HPDE6-E6E7 (cell line): Measurements from ENCODE around the gene LTB4R2.
"Not testable (repeated sequence)": the region's sequence is repeated elsewhere in the genome, so short reads cannot be mapped to it uniquely, and the experiment has no call there.

Source experiments
- DNase-seq: peaks from one replicate; pipeline ENCODE4 v3.0.0; 2011; ENCODE audit warnings: missing footprints; ENCODE audit errors: extremely low spot score

LTB4R2 gene

GRCh38 chr14:24339284-24340151 is 29.6 kb downstream of the LTB4R2 start, which contains the start of gene RIPK3:
TSS of gene RIPK3 (minus strand) at chr14:24339991. CDS start at chr14:24339826, 165 bp downstream.
- no peak for DNase-seq

- DNase-seq, result no peak
Observed at GRCh38 chr14:24340606-24341005, 30.7 kb downstream of the LTB4R2 start.

- DNase-seq, result no peak
Observed at GRCh38 chr14:24342889-24343288, 32.9 kb downstream of the LTB4R2 start.

- no peak for DNase-seq
Observed at GRCh38 chr14:24343795-24344660, 34.1 kb downstream of the LTB4R2 start.

GRCh38 chr14:24347134-24347533 is 37.2 kb downstream of the LTB4R2 start:
- no peak for DNase-seq

- DNase-seq, result no peak
Observed at GRCh38 chr14:24348186-24348585, 38.2 kb downstream of the LTB4R2 start.

- no peak for DNase-seq
Observed at GRCh38 chr14:24349742-24350141, 39.8 kb downstream of the LTB4R2 start.

- DNase-seq, result no peak
Observed at GRCh38 chr14:24351517-24351916, 41.6 kb downstream of the LTB4R2 start.

- no peak for DNase-seq
Observed at GRCh38 chr14:24353559-24354481, 43.9 kb downstream of the LTB4R2 start.

- not testable (repeated sequence) for DNase-seq
Observed at GRCh38 chr14:24354482-24354825, 44.5 kb downstream of the LTB4R2 start.

GRCh38 chr14:24355009-24355408 is 45.1 kb downstream of the LTB4R2 start:
- no peak for DNase-seq

- no peak for DNase-seq
Observed at GRCh38 chr14:24356208-24356607, 46.3 kb downstream of the LTB4R2 start.

GRCh38 chr14:24360281-24360680 is 50.3 kb downstream of the LTB4R2 start:
- DNase-seq, result no peak

- no peak for DNase-seq
Observed at GRCh38 chr14:24361326-24361725, 51.4 kb downstream of the LTB4R2 start.
